Fibroblast of villous mesenchyme (primary cell): ENCODE data around the gene TOX4. TPM values are rescaled to one million over a fixed set of nuclear protein-coding genes. Genes with fewer than 3 reads are reported as not detected.

Experiments used
- DNase-seq: peaks from one replicate; pipeline ENCODE4 v3.0.0-alpha.2; 2010; ENCODE audit warnings: low read depth
- H3K4me3 ChIP-seq: 2 replicates; pipeline ENCODE4 v1.5.1; 2011; ENCODE audit warnings: low read depth, mild to moderate bottlenecking, low read length
- CTCF ChIP-seq: IDR thresholded peaks from 2 replicates; pipeline ENCODE4 v1.5.1; 2012; ENCODE audit warnings: low read depth, mild to moderate bottlenecking, low read length; ENCODE audit not compliant: insufficient read depth
- total RNA-seq: library from RNA; depleted of rRNA; stranded (reverse); fragments of >200 nt; gene quantifications from 2 replicates; pipeline ENCODE4 v1.2.3, GENCODE V29; 2012

TOX4 gene
- total RNA-seq, 1 donor, result 39.3 TPM

- no peak overlapping the region for H3K4me3 ChIP-seq
- no peak for TF ChIP-seq CTCF
- no peak for DNase-seq
These were observed 57.6 kb downstream of the TOX4 start for GRCh38 chr14:21534576-21534975.

GRCh38 chr14:21535545-21536417, 58.8 kb downstream of the TOX4 start:
- TF ChIP-seq CTCF, result no peak
- no peak for DNase-seq
- no peak overlapping the region for H3K4me3 ChIP-seq

DNA sequence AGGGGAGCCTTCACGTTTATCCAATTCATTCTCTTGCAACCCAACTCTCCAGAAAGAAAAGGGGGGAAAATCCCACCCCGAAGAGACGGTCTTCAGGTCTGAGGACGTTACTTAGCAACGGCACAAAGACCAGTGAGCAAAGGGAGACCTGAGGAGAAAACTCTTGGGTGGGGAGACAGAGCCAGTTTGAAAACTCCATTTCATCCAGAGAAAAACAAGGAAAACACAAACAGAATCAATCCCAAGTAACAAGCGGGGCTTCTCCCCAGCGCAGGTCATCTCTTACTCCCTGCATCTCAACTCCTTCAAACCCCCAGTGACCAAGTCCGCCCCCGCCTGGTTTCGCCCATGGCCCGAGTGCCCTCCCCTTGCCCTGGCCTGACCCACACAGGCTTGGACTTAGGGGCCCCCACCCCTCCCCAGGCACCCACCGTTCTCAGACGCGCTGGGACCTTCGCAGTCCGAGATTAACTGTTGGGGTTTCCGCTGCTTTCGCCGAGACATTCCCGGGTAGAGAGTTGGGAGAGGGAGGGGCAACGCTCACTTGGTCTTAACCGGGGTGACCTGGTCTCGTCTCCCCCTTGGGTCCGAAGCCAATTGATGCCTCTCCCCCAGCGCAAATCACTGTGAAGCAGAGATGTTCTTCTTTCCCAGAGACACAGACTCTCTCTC, 59.6 kb downstream of the TOX4 start:
- no peak for TF ChIP-seq CTCF
- H3K4me3 ChIP-seq, result peak overlapping the region; percentile 36
- DNase-seq, result no peak

- TF ChIP-seq CTCF, result no peak
- no peak for DNase-seq
- H3K4me3 ChIP-seq, result peak overlapping the region; percentile 36
These were observed 60.1 kb downstream of the TOX4 start for GRCh38 chr14:21537090-21537424.

DNA sequence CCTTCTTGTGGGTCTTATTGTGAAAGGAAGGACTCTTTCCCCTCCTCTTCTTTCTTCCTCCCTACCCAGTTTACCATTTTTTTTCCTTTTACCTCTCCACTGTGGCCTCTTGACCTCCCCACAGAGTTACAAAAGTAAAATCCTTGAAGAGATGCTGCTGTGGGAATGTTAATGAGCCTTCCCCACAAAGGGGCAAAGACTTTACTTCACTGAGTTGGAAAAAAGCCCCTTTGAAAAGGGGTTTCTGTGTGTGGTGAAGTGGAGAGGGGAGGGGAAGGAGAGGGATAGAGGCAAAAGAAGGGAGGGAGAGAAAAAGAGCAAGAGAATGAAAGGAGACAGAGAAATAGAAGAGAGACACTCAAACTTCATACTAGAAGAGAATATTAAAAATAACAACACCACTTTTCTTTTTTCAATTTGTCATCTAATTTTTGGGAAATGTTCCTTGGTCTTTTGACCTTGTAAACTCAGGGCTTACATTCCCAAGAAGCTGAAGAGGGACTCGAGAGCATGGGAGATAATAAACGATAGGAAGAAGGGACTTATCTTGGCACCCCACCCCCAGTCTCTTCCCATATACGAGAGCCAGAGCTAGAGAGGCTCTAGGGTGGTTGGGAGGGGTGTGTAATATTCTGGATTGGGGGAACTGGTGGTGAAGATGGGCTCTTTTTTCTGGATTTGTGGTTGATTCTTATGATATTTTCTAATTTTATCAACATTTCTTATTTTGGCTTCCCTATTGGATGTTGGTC, 62.4 kb downstream of the TOX4 start:
- TF ChIP-seq CTCF, result no peak
- no peak for DNase-seq
- no peak overlapping the region for H3K4me3 ChIP-seq

GRCh38 chr14:21541413-21542074, 64.5 kb downstream of the TOX4 start:
- no peak overlapping the region for H3K4me3 ChIP-seq
- DNase-seq, result no peak
- no peak for TF ChIP-seq CTCF
